GM18873 (cell line): ENCODE results near the gene PTPRO.

Experiments used
- ATAC-seq: cut with Tn5 transposase; IDR thresholded peaks from one replicate; pipeline ENCODE4 v1.9.1; 2021; ENCODE audit warnings: mild to moderate bottlenecking, moderate library complexity, moderate number of reproducible peaks; ENCODE audit not compliant: unreplicated experiment, low FRiP score

The PTPRO gene

GRCh38 chr12:15515010-15515409, 192.7 kb downstream of the PTPRO start:
- no peak for ATAC-seq

- no peak for ATAC-seq
Observed at GRCh38 chr12:15520083-15520482, 197.8 kb downstream of the PTPRO start.

- ATAC-seq: no peak
Observed at GRCh38 chr12:15520844-15521243, 198.5 kb downstream of the PTPRO start.

- no peak for ATAC-seq
Observed at GRCh38 chr12:15522574-15523187, 200.4 kb downstream of the PTPRO start.

- ATAC-seq: no peak
Observed at GRCh38 chr12:15525441-15525840, 203.1 kb downstream of the PTPRO start.

- peak; percentile 99 for ATAC-seq
Observed at GRCh38 chr12:15526033-15526432, 203.7 kb downstream of the PTPRO start.

GRCh38 chr12:15527201-15528080, 205.1 kb downstream of the PTPRO start:
- ATAC-seq: no peak

GRCh38 chr12:15528666-15529065, 206.4 kb downstream of the PTPRO start:
- no peak for ATAC-seq

- ATAC-seq: no peak
Observed at GRCh38 chr12:15530361-15530760, 208.1 kb downstream of the PTPRO start.

GRCh38 chr12:15532364-15532977, 210.2 kb downstream of the PTPRO start:
- ATAC-seq: peak; percentile 74

- ATAC-seq: no peak
Observed at GRCh38 chr12:15534322-15534721, 212.0 kb downstream of the PTPRO start.

- ATAC-seq: no peak
Observed at GRCh38 chr12:15534874-15535273, 212.6 kb downstream of the PTPRO start.

GRCh38 chr12:15535352-15535781, 213.1 kb downstream of the PTPRO start:
- ATAC-seq: no peak

- ATAC-seq: no peak
Observed at GRCh38 chr12:15536446-15536845, 214.1 kb downstream of the PTPRO start.

- ATAC-seq: no peak
Observed at GRCh38 chr12:15538881-15539280, 216.6 kb downstream of the PTPRO start.

- no peak for ATAC-seq
Observed at GRCh38 chr12:15540005-15540404, 217.7 kb downstream of the PTPRO start.

- no peak for ATAC-seq
Observed at GRCh38 chr12:15540469-15540872, 218.2 kb downstream of the PTPRO start.

- no peak for ATAC-seq
Observed at GRCh38 chr12:15541996-15542631, 219.8 kb downstream of the PTPRO start.

GRCh38 chr12:15543347-15543746, 221.0 kb downstream of the PTPRO start:
- no peak for ATAC-seq

- no peak for ATAC-seq
Observed at GRCh38 chr12:15544589-15544988, 222.3 kb downstream of the PTPRO start.

GRCh38 chr12:15545334-15545733, 223.0 kb downstream of the PTPRO start:
- no peak for ATAC-seq
